NCI-H345 treated with DMSO at 0.1 percent for 48 hours (cell line): ENCODE measurements around the gene VAMP4.
"Not testable (repeated sequence)": the region's sequence is repeated elsewhere in the genome, so short reads cannot be mapped to it uniquely, and the experiment has no call there.

Source experiments
- DNase-seq: peaks from one replicate; lab custom pipeline; 2025; ENCODE audit not compliant: unreplicated experiment; lab: John Stamatoyannopoulos, UW

Gene VAMP4

GRCh38 chr1:171753182-171753581, 11.3 kb upstream of the VAMP4 start:
- DNase-seq: no peak

DNA sequence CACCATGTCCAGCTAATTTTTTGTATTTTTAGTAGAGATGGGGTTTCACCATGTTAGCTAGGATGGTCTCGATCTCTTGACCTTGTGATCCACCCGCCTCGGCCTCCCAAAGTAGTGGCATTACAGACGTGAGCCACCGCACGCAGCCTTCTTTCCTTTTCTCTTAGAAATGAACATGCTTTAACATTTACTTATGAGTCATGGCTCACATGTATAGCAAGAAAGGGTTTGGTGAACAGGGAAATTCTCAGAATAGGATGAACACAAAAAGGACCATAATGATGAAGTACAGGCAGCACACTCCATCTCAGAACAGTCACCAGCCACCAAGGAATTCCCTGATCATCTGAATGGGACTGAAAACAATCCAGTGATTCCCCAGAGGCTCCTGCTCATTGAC, 9.4 kb upstream of the VAMP4 start:
- DNase-seq: no peak

GRCh38 chr1:171748651-171749050, 6.8 kb upstream of the VAMP4 start:
- no peak for DNase-seq

DNA sequence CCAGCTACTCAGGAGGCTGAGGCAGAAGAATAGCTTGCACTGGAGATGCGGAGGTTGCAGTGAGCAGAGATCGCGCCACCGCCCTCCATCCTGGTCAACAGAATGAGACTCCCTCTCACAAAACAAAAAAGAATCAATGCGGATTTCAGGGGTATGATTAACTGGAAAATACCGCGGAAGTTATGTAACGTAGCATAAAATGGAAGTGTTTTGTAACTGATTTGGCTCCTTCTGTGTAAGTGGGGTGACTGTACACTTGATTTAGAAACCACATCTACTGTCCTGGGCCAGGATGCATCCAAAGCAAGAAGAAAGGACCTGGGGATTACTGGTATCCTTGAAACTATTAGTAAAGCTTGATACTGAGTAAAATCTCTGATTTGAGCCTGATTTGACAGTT, 3.1 kb upstream of the VAMP4 start:
- no peak for DNase-seq

DNA sequence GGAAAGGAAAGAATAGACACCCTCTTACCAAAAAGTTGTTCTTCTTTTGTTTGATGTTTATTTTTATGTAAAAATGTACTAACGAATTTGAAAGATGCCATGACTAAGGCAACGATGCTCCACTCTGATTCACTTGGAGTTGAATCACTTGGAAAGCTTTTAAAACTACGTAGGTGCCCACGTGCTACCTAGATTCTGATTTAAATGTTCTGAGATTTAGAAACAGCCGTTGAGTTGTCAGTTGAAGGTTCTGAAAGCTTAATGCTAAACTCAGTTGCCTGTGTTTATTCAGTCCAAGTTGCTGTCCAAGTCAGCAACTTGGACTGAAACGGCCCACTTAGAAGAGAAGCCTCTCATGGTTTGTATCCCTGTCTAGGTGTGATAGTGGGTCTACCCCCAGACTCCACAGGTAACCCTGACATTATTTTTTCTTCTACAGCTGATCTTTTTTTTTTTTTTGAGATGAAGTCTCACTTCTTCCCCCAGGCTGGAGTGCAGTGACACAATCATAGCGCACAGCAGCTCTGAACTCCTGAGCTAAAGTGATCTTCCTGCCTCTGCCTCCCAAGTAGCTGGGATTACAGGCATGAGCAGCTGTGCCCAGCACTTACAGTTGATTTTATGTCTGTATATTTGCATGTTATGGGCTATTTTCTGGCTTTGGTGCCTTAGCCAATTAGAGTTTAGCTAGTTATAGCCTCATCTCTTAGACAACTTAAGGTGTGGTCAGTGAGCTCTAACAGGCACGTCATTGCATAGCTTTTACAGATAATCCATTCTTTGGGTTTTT, 1.4 kb upstream of the VAMP4 start:
- no peak for DNase-seq

- peak; percentile 65 for DNase-seq
Measured at GRCh38 chr1:171742577-171742922, 685 bp upstream of the VAMP4 start.

DNA sequence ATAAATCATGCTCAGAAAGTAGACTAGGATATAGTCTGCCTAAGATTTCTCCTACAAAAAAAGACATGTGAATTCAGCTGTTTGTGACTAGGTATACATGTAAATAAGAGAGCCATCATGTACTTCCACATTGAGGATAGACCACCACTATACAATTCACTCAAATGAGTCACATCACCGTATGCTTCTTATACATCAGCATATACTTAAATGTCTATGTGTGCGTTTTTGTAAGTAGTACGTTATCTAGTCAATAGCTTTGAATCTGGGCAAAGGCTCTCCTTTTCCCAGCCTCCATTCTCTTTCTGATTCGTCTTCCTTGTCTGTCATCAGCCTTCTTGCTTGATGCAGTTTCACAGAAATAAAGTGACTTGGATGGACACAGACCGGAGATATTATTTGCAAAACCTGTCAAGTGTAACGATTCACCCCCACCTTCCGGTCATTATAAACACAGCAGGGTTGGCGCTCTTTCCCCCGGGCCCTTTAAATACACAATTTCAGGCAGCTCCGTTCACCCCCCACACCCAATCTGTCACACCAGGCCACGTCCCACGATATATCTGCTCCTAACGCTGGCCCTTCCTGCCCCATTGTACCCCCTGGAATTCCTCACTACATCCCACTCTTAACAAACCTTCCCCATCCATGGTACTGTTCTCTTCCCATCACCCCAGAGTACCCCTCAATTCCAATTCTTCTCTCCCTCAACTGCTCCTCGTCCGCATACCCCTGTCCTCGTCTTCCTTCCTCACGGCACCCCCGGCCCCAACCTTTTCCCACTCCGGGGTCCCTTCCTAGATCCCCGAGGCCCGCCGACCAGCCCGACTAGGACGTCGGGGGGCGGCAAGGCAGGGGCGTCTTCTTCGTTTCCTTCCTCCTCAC, 636 bp downstream of the VAMP4 start:
- DNase-seq: no peak

DNA sequence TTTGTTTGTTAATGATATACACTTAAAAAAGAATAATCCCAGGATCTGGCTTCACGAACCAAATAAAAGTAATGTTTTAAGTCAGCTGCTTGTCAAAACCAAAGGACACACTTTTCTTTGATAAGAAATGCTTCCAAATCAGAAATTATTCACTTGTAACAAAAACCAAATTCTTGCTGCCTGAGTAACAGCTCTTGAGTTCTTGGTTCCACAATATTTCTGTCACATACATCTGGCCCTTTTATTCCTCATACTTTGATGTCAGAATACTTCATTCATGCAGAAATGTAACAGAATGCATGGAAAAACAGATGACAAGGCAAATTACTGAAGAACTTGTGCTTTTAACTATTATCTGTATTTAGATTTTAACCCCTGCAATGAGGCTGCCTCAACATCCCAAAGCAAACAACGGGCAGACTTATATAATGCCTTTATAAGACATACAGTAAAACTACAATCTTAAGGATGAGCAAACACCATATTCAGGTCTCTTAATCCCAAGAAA, 1.5 kb downstream of the VAMP4 start:
- DNase-seq: no peak

DNA sequence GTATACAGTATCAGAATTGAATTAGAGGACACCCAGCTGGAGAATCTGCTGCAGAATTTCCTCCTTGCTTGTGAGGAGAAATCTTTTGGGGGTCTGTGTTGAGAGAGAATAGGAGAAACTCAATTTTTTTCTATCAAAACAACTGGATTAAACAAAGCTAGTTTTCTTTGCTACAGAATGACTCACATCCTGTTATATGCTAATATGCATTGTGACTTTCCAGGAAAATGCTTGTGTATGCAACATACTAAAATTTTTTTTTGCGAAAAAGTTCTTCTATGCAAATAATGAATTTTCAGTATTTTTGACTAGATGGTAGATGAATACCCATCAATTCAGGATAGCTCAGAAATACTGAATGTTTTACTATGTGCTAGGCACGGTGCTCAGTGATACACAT, 2.2 kb downstream of the VAMP4 start:
- no peak for DNase-seq

DNA sequence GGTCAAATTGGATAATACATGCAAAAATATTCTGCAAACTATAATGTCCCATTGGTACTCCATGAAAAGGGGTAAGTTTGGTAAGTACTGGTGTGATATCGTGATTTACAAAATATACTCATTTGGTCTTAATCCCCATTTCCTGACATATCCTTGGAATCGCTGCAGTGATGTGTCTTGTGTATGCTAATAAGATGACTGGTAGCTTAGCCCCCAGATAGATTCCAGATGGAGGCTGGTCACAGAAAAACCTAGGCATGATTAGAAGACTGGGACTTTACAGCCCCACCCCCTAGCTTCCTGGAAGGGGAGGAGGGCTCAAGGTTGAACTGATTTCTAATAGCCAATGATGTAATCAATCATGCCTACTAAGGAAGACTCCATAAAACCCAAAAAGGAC, 3.0 kb downstream of the VAMP4 start:
- no peak for DNase-seq

GRCh38 chr1:171736196-171736595, 5.7 kb downstream of the VAMP4 start:
- DNase-seq: no peak

GRCh38 chr1:171730052-171730451, 11.8 kb downstream of the VAMP4 start:
- DNase-seq: no peak

DNA sequence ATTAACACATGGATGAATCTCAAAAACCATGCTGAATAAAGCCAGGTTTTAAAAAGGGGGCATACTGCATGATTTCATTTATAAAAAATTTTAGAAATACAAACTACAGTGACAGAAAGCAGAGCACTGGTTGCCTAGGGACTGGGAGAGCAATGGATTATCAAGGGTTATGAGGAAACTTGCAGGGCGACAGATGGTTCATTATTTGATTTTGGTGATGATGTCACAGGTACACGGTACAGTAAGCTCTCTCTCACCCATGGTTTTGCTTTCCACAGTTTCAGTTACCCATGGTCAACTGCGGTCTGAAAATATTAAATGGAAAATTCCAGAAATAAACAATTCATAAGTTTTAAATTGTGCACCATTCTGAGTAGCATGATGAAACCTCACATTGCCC, 14.1 kb downstream of the VAMP4 start:
- DNase-seq: no peak

DNA sequence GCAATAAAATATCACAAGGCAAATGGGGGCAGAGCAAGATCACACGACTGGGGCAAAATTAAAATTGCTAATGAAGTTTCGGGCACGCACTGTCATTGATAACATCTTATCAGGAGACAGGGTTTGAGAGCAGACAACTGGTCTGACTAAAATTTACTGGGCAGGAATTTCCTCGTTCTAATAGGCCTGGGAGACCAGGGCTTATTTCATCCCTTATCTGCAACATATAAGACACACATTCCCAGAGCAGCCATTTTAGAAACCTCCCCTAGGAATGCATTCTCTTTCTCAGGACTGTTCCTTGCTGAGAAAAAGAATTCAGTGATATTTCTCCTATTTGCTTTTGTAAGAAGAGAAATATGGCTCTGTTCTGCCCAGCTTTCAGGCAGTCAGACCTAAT, 18.7 kb downstream of the VAMP4 start:
- not testable (repeated sequence) for DNase-seq

DNA sequence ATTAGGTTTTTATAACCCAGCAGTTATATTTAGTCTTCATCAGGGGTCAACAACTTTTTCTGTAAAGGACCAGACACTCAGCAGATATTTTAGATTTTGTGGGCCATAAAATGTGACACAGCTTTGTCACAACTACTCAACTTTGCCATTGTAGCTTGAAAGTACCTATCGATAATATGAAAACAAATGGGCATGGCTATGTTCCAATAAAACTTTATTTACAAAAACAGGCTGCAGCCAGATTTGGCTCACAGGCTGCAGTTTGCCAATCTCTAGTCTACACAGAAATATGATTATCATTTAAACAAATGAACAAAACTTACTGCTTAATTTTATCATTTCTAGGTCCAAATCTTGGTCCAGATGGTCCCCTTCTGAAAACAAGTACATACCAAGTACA, 23.0 kb downstream of the VAMP4 start:
- no peak for DNase-seq

DNA sequence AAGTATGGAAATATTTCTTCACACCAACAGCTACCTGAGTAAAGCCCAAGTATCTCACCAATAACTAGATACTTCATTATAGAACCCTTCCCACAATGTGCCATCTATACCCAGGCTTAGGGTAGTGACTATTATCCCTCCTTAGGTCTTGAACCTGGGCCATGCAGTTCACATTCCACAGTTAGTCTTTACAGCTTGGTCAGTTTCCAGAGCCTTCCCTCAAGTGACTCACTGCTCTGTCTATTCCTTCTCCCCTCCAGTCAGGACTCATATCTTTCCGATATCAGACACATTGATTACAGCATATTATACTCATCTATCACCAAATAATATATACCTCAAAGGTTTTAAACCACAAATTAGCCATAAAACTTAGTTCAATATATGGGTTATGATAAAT, 23.6 kb downstream of the VAMP4 start:
- DNase-seq: no peak

DNA sequence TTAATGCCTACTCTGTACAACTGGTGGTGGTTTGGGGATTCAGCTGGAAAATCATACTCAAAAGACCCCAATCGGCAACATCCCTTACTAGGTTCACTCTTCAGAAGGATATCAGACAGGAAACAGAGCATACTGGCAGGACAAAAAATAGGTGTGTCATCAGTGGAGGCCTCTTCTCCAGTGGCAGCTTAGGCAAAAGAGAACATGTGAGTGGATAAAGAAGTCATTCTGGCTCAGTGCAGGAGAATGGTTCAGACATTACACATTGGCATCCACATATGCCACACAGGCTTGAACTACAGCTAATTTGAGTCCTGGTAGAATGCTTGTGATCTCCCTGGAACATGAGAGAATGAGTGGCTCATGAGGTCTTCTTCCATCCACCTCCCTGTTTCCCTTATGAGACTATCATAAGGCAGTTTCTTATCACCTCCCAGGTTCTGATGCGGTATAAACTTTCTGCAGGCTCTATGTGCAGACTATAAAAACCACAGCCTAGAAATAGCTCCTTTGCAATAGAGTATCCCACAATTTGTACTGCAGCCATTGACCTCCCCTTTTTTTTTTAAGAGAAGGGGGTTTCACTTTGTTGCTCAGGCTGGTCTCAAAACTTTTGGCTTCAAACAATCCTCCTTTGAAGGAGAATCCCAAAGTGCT, 24.7 kb downstream of the VAMP4 start:
- DNase-seq: no peak

DNA sequence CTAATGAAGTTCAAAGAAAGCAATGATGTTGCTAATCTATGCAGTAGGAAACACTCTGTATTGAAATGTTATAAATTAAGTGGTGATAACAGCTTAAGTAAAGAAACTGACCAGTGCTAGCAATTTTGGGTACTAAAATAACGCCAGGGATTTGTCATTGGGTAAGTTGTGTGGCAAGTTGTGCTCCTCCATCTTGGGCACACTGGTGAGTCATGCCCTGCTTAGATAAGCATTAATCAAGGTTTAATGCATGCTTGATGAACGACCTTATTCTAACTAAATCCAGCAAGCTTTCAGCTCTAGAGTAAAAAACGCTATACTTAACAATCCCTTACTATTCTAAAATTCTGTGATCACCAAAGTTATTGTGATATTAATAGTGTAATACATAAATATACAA, 25.2 kb downstream of the VAMP4 start:
- no peak for DNase-seq

DNA sequence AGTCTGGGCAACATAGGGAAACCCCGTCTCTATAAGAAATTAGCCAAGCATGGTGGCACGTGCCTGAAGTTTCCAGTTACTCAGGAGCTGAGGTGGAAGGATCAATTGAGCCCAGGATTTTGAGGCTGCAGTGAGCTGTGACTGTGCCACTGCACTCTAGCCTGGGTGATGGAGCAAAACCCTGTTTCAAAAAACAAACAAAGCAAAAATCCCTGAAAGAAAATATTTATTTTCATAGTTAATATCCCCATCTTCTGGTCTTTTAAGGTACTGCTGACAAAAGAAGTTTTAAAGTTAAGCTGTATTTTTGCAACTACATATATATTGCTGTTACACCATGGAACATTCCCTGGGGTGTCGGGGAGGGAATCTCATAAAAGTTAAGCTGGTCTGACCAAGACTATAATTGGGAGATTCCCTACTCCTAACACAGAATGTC, 26.0 kb downstream of the VAMP4 start:
- DNase-seq: no peak

DNA sequence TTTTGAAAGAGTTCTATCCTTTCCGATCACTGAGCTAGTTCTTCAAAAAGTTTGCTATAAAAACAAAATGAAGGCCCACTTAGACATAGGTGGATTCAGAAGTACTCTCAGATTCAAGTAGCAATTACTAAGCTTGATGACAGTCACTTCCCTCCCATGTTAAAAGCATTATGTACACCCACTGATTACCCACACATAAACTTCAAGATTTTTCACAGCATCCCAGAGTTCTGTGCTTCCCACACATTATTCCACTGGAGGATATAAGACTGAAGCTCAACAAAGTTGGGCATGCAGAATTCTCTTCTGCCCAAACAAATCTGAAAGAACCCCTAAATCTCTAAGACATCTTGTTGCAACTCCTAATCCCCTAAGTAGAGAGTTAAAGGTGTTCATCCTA, 29.5 kb downstream of the VAMP4 start:
- DNase-seq: no peak

DNA sequence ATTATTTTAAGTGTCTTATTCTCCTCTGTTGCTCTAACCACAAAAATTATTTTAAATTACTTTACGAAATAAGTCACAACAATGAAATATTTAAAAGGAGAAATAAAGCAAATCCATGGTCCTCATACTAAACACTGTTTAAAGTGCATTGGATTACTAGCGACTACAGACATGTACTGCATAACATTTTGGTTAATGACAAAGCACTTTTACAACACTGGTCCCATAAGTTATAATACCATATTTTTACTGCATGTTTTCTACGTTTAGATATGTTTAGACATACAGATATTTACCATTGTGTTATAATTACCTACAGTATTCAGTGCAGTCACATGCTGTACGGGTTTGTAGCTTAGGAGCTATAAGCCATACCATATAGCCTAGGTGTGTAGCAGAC, 30.2 kb downstream of the VAMP4 start:
- DNase-seq: no peak

DNA sequence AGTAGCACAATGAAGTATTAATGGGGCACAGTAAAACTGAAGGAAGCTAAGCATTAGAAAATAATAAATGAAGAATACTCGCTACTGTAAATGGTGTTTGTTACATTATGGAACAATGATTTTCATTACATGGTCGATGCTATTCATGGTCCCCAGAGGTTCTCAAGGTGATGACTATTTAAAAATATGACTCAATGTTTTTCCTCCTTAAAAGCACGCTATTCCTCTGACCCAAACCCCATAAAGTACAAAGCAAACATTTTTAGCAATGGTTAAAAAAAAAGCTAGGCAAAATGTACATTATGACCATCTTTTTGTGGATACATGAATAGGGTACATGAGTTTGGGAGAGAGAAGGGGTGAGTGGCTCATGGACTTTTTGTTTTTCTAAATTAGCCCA, 34.3 kb downstream of the VAMP4 start:
- DNase-seq: no peak
